Dendritic cell treated with granulocyte-macrophage colony-stimulating factor and Interleukin-4, amounts not matched to agents 40 ng/mL and 50 ng/mL, for 4 days (primary cell): Measurements from ENCODE around the gene KRTAP4-9.
"Not testable (repeated sequence)": the region's sequence is repeated elsewhere in the genome, so short reads cannot be mapped to it uniquely, and the experiment has no call there.

ENCODE experiments used
- H3K27ac Mint-ChIP-seq: one replicate; pipeline ENCODE4 v1.8.0; 2022; ENCODE audit warnings: mild to moderate bottlenecking, mixed read lengths
- H3K27me3 Mint-ChIP-seq: one replicate; pipeline ENCODE4 v1.8.0; 2022; ENCODE audit warnings: mild to moderate bottlenecking, mixed read lengths
- H3K36me3 Mint-ChIP-seq: one replicate; pipeline ENCODE4 v1.8.0; 2022; ENCODE audit warnings: low read depth, mixed read lengths
- H3K4me1 Mint-ChIP-seq: one replicate; pipeline ENCODE4 v1.8.0; 2022; ENCODE audit warnings: low read depth, mixed read lengths
- H3K4me3 Mint-ChIP-seq: one replicate; pipeline ENCODE4 v1.8.0; 2022; ENCODE audit warnings: mild to moderate bottlenecking, moderate library complexity, mixed read lengths
- H3K9me3 Mint-ChIP-seq: one replicate; pipeline ENCODE4 v1.8.0; 2022; ENCODE audit warnings: mixed read lengths
- intact Hi-C: fragments of 100-400 bp; cut with micrococcal nuclease; formaldehyde crosslinking; loops from one replicate; pipeline ENCODE4 v1.15.0; 2022

Gene KRTAP4-9

DNA sequence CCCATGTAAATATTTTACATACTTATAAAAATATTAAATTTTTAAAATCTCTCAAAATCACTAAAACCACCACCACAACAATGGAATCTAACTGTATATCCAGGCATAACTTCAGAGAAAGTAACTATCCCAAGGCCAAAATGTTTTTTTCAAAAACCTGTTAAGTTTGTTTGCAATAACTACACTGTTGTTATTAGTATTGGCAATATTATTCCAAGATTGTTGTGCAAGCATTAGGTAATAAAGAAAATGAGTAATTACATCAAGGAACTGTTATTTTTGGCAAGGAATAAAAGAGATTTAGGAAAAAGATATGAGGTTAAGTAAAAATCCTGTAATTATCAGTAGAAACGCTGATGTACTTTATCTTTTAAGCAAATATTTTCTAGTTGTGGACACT, 22.2 kb downstream of the KRTAP4-9 start:
- no peaks in the 10 kb centered on the region for H3K9me3 Mint-ChIP-seq
- no peak overlapping the region for H3K27ac Mint-ChIP-seq
- intact Hi-C loops, result loop anchor here (10.0 kb wide), 1 partner anchor 47 kb away; the partner anchor contains the start of gene KRTAP4-2

GRCh38 chr17:41131979-41132378, 26.8 kb downstream of the KRTAP4-9 start:
- H3K36me3 Mint-ChIP-seq, result no peaks in the 10 kb centered on the region
- no peak overlapping the region for H3K4me3 Mint-ChIP-seq
- peaks cover 11% of the 10 kb centered on the region for H3K4me1 Mint-ChIP-seq
- no peaks in the 10 kb centered on the region for H3K27me3 Mint-ChIP-seq
- H3K27ac Mint-ChIP-seq, result no peak overlapping the region
- H3K9me3 Mint-ChIP-seq, result no peaks in the 10 kb centered on the region
- intact Hi-C loops, result no loop called here

More for the DNA sequence above, 22.2 kb downstream of the KRTAP4-9 start:
- H3K4me1 Mint-ChIP-seq, result peaks cover 10% of the 10 kb centered on the region
- H3K4me3 Mint-ChIP-seq, result no peak overlapping the region
- no peaks in the 10 kb centered on the region for H3K36me3 Mint-ChIP-seq
- peaks cover 3% of the 10 kb centered on the region for H3K27me3 Mint-ChIP-seq

DNA sequence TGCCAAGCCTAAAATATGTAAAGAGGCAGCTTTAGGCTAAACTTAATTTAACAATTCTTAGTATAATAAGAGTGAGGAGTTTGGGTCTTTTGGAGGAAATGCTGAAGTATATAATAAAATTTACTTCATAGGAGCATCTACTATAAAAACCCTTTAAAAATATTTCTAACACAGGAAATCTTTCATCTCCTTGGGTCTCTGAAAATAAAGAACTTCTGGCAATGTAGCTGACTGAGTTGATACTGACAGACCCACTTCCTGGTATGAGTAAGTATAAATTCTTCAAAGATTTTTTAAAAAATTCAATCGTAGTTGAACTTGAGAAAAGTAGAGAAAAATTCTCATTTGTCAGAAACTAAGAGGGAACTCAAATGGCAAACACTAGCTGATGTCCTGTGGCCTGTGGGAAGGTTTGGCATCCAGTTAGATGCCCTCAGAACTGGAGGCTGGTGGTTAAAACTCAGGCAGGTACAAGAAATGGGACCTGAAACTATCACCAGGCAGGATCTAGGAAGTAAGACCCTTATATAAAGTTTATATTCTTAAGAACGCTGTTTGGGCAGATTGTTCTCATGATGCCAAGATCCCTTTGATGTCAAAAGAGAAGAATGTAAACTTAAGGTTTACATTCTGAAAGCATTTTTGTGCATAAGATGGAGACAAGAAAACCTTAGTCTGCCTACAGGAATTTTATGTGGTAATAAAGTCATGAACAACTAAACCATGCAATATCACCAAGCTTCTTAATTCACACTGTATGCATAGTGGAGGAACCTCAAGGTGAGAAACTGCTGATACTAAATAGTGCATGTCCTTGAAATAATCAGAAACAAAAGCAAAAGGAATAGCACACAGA, 28.9 kb downstream of the KRTAP4-9 start:
- peaks cover 11% of the 10 kb centered on the region for H3K4me1 Mint-ChIP-seq
- no peaks in the 10 kb centered on the region for H3K36me3 Mint-ChIP-seq
- intact Hi-C loops, result no loop called here
- no peak overlapping the region for H3K4me3 Mint-ChIP-seq
- no peaks in the 10 kb centered on the region for H3K27me3 Mint-ChIP-seq
- H3K9me3 Mint-ChIP-seq, result peaks cover 10% of the 10 kb centered on the region
- H3K27ac Mint-ChIP-seq, result no peak overlapping the region

- H3K36me3 Mint-ChIP-seq, intact Hi-C loops, H3K27me3 Mint-ChIP-seq, H3K27ac Mint-ChIP-seq, H3K4me1 Mint-ChIP-seq, H3K4me3 Mint-ChIP-seq: not testable (repeated sequence)
- H3K9me3 Mint-ChIP-seq, result peaks cover 55% of the 10 kb centered on the region
Observed at GRCh38 chr17:41139865-41140264, 34.7 kb downstream of the KRTAP4-9 start.

- peaks cover 3% of the 10 kb centered on the region for H3K27me3 Mint-ChIP-seq
- H3K4me1 Mint-ChIP-seq, result peaks cover 5% of the 10 kb centered on the region
- H3K4me3 Mint-ChIP-seq, result no peak within 1 kb of the TSS
- no peaks in the 10 kb centered on the region for H3K36me3 Mint-ChIP-seq
- H3K9me3 Mint-ChIP-seq, result peaks cover 55% of the 10 kb centered on the region
- H3K27ac Mint-ChIP-seq, result no peak within 1 kb of the TSS
- intact Hi-C loops, result no loop called here
Observed at GRCh38 chr17:41140360-41141131, 35.4 kb downstream of the KRTAP4-9 start, which contains the start of gene KRTAP4-6. Gene KRTAP4-6 (minus strand): TSS chr17:41140544. CDS start chr17:41140487, 57 bp downstream.

- no peak overlapping the region for H3K27ac Mint-ChIP-seq
Observed at GRCh38 chr17:41141361-41141760, 36.2 kb downstream of the KRTAP4-9 start.

GRCh38 chr17:41144846-41145245, 39.7 kb downstream of the KRTAP4-9 start:
- Mint-ChIP-seq H3K4me3 (no peak overlapping the region), H3K27me3 (peaks cover 7% of the 10 kb centered on the region)
- intact Hi-C loops, result no loop called here

More at GRCh38 chr17:41141361-41141760, 36.2 kb downstream of the KRTAP4-9 start:
- Mint-ChIP-seq H3K4me3 (no peak overlapping the region), H3K27me3 (peaks cover 3% of the 10 kb centered on the region), H3K4me1 (peaks cover 5% of the 10 kb centered on the region), H3K9me3 (peaks cover 55% of the 10 kb centered on the region), H3K36me3 (no peaks in the 10 kb centered on the region)
- intact Hi-C loops, result no loop called here

GRCh38 chr17:41145261-41145660, 40.1 kb downstream of the KRTAP4-9 start:
- no peaks in the 10 kb centered on the region for H3K36me3 Mint-ChIP-seq

More at GRCh38 chr17:41144846-41145245, 39.7 kb downstream of the KRTAP4-9 start:
- Mint-ChIP-seq H3K27ac (no peak overlapping the region), H3K9me3 (peaks cover 37% of the 10 kb centered on the region), H3K36me3 (no peaks in the 10 kb centered on the region), H3K4me1 (peaks cover 5% of the 10 kb centered on the region)

DNA sequence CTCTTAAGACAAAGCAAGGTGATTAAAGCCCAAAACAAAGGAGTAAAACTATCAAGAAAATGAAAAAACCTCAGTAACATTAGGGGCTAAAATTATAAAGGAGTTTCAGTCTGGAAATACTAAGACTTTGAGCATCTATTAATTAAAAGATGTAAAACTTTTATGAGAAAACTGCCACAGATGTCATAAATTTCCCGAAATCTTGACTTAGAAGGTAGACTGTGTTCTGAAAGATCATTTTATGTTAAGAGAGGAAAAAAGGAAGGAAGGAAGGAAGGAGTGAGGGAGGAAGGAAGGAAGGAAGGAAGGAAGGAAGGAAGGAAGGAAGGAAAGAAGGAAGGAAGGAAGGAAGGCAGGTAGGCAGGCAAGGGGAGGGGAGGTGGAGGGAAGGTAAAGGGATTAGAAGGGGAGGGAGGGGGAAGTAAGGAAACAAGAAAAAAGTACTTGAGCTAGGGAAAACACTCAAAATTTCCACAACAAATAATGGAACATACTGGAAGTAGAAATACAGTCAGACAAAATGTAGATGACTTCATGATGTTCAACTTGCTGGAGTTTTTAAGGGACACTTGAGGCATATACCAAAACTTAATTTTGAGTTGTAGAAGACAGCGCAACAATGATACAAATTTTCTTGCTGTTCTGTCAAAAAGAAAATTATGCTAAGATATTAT, 42.5 kb downstream of the KRTAP4-9 start:
- peaks cover 17% of the 10 kb centered on the region for H3K9me3 Mint-ChIP-seq
- no peaks in the 10 kb centered on the region for H3K36me3 Mint-ChIP-seq
- H3K4me1 Mint-ChIP-seq, result no peaks in the 10 kb centered on the region
- no peak overlapping the region for H3K27ac Mint-ChIP-seq
- H3K27me3 Mint-ChIP-seq, result peaks cover 7% of the 10 kb centered on the region
- H3K4me3 Mint-ChIP-seq, result no peak overlapping the region
- intact Hi-C loops, result no loop called here

More at GRCh38 chr17:41145261-41145660, 40.1 kb downstream of the KRTAP4-9 start:
- H3K27me3 Mint-ChIP-seq, result peaks cover 7% of the 10 kb centered on the region
- intact Hi-C loops, result no loop called here
- H3K9me3 Mint-ChIP-seq, result peaks cover 33% of the 10 kb centered on the region
- no peak overlapping the region for H3K4me3 Mint-ChIP-seq
- H3K27ac Mint-ChIP-seq, result no peak overlapping the region
- H3K4me1 Mint-ChIP-seq, result peaks cover 5% of the 10 kb centered on the region

DNA sequence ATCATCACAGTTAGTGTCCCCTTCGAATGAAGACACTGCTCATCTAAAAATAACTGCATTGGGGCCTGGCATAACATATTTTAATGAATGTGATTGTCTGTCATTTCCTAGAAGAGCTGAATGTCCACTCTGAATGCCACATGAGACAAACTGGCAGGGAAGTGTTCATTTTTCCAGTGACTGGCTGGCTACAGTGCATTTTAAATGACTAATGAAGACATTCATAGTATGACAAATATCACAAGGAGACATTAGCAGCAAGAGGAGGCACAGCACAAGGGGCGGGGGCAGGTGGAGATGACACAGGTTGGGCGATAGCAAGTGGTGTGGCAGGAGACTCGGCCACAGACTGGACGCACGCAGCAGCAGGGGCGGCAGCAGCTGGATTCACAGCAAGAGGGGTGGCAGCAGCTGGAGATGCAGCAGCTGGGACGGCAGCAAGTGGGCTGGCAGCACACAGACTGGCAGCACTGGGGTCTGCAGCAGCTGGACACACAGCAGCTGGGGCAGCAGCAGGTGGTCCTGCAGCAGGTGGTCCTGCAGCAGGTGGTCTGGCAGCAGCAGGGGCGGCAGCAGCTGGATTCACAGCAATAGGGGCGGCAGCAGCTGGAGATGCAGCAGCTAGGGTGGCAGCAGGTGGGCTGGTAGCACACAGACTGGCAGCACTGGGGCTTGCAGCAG, 43.9 kb downstream of the KRTAP4-9 start:
- H3K4me3 Mint-ChIP-seq, H3K27me3 Mint-ChIP-seq, H3K36me3 Mint-ChIP-seq, H3K4me1 Mint-ChIP-seq, H3K9me3 Mint-ChIP-seq, H3K27ac Mint-ChIP-seq, intact Hi-C loops: not testable (repeated sequence)

GRCh38 chr17:41149652-41149985, 44.4 kb downstream of the KRTAP4-9 start, which contains the start of gene KRTAP4-5:
Gene KRTAP4-5 (minus strand): TSS chr17:41149825. CDS start chr17:41149767, 58 bp downstream.
- H3K36me3 Mint-ChIP-seq, result no peaks in the 10 kb centered on the region
- intact Hi-C loops, result no loop called here
- no peak within 1 kb of the TSS for H3K4me3 Mint-ChIP-seq
- H3K27ac Mint-ChIP-seq, result no peak within 1 kb of the TSS
- H3K9me3 Mint-ChIP-seq, result no peaks in the 10 kb centered on the region
- H3K4me1 Mint-ChIP-seq, result peaks cover 12% of the 10 kb centered on the region
- peaks cover 7% of the 10 kb centered on the region for H3K27me3 Mint-ChIP-seq

- Mint-ChIP-seq H3K4me3 (no peak overlapping the region), H3K27me3 (peaks cover 7% of the 10 kb centered on the region)
Observed at GRCh38 chr17:41150026-41150425, 44.8 kb downstream of the KRTAP4-9 start.

DNA sequence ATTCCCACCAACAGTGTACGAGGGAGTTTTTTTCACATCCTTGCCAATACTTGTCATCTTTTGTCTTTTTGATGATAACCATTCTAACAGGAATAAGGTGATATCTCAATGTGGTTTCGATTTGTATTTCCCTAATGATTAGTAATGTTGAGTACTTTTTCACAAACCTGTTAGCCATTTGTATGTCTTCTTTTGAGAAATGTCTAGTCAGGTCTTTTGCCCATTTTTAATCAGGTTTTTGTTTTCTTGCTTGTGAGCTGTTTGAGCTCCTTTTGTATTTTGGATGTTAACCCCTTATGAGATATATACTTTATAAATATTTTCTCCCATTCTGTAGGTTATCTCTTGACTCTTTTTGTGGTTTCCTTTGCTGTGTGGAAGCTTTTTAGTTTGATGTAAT, 46.3 kb downstream of the KRTAP4-9 start:
- H3K27ac Mint-ChIP-seq, result no peak overlapping the region
- H3K9me3 Mint-ChIP-seq, result no peaks in the 10 kb centered on the region
- H3K27me3 Mint-ChIP-seq, result peaks cover 7% of the 10 kb centered on the region
- intact Hi-C loops, result no loop called here
- peaks cover 12% of the 10 kb centered on the region for H3K4me1 Mint-ChIP-seq
- no peaks in the 10 kb centered on the region for H3K36me3 Mint-ChIP-seq
- no peak overlapping the region for H3K4me3 Mint-ChIP-seq

More at GRCh38 chr17:41150026-41150425, 44.8 kb downstream of the KRTAP4-9 start:
- Mint-ChIP-seq H3K4me1 (peaks cover 12% of the 10 kb centered on the region), H3K36me3 (no peaks in the 10 kb centered on the region), H3K9me3 (no peaks in the 10 kb centered on the region), H3K27ac (no peak overlapping the region)
- intact Hi-C loops, result no loop called here
